ENCODE results near the gene SGSM2.

SGSM2 gene

GRCh38 chr17:2394775-2395201, 57.5 kb downstream of the SGSM2 start:
- Histone ChIP-seq H3K27me3 (ENCODE audit: insufficient read depth, low read depth) (no peaks in the 10 kb centered on the region), H3K4me1 (ENCODE audit: low read depth, poor library complexity, severe bottlenecking) (peaks cover 8% of the 10 kb centered on the region), H3K4me2 (no peak overlapping the region), H4K20me1 (ENCODE audit: insufficient read depth) (no peaks in the 10 kb centered on the region), H3K4me3 (IDR thresholded peaks at IDR 0.05; ENCODE audit: insufficient read depth, low read depth, low read length) (no peak overlapping the region), H3K9ac (no peak overlapping the region), H3K27ac (no peak overlapping the region), H3K36me3 (ENCODE audit: insufficient read depth) (no peaks in the 10 kb centered on the region), H2AFZ (ENCODE audit: low read depth) (no peak overlapping the region), H3K79me2 (ENCODE audit: insufficient read depth, low read depth) (no peaks in the 10 kb centered on the region)
- no peak for TF ChIP-seq CTCF (conservative IDR thresholded peaks at IDR 0.05; ENCODE audit: low read depth, low read length)

- H2AFZ ChIP-seq (ENCODE audit: low read depth) = no peak overlapping the region
- no peaks in the 10 kb centered on the region for H4K20me1 ChIP-seq (ENCODE audit: insufficient read depth)
- no peak overlapping the region for H3K9ac ChIP-seq
- H3K79me2 ChIP-seq (ENCODE audit: insufficient read depth, low read depth) = no peaks in the 10 kb centered on the region
- peaks cover 8% of the 10 kb centered on the region for H3K4me1 ChIP-seq (ENCODE audit: low read depth, poor library complexity, severe bottlenecking)
- no peak for TF ChIP-seq CTCF (conservative IDR thresholded peaks at IDR 0.05; ENCODE audit: low read depth, low read length)
- no peak overlapping the region for H3K4me2 ChIP-seq
- H3K36me3 ChIP-seq (ENCODE audit: insufficient read depth) = no peaks in the 10 kb centered on the region
- no peaks in the 10 kb centered on the region for H3K27me3 ChIP-seq (ENCODE audit: insufficient read depth, low read depth)
- H3K4me3 ChIP-seq (IDR thresholded peaks at IDR 0.05; ENCODE audit: insufficient read depth, low read depth, low read length) = no peak overlapping the region
- H3K27ac ChIP-seq = no peak overlapping the region
Observed at GRCh38 chr17:2395258-2396181, 58.2 kb downstream of the SGSM2 start.

GRCh38 chr17:2396192-2396567, 58.9 kb downstream of the SGSM2 start:
- Histone ChIP-seq H2AFZ (ENCODE audit: low read depth) (no peak overlapping the region), H3K27me3 (ENCODE audit: insufficient read depth, low read depth) (no peaks in the 10 kb centered on the region), H3K4me2 (no peak overlapping the region), H3K36me3 (ENCODE audit: insufficient read depth) (no peaks in the 10 kb centered on the region), H3K27ac (no peak overlapping the region), H4K20me1 (ENCODE audit: insufficient read depth) (no peaks in the 10 kb centered on the region), H3K4me3 (IDR thresholded peaks at IDR 0.05; ENCODE audit: insufficient read depth, low read depth, low read length) (no peak overlapping the region), H3K79me2 (ENCODE audit: insufficient read depth, low read depth) (no peaks in the 10 kb centered on the region), H3K4me1 (ENCODE audit: low read depth, poor library complexity, severe bottlenecking) (peaks cover 8% of the 10 kb centered on the region), H3K9ac (no peak overlapping the region)
- no peak for TF ChIP-seq CTCF (conservative IDR thresholded peaks at IDR 0.05; ENCODE audit: low read depth, low read length)

- no peak for TF ChIP-seq CTCF (conservative IDR thresholded peaks at IDR 0.05; ENCODE audit: low read depth, low read length)
- H3K4me2 ChIP-seq = no peak overlapping the region
- H3K36me3 ChIP-seq (ENCODE audit: insufficient read depth) = no peaks in the 10 kb centered on the region
- H3K4me3 ChIP-seq (IDR thresholded peaks at IDR 0.05; ENCODE audit: insufficient read depth, low read depth, low read length) = no peak overlapping the region
- no peak overlapping the region for H3K27ac ChIP-seq
- H2AFZ ChIP-seq (ENCODE audit: low read depth) = no peak overlapping the region
- H3K79me2 ChIP-seq (ENCODE audit: insufficient read depth, low read depth) = no peaks in the 10 kb centered on the region
- H3K9ac ChIP-seq = no peak overlapping the region
- peaks cover 5% of the 10 kb centered on the region for H3K4me1 ChIP-seq (ENCODE audit: low read depth, poor library complexity, severe bottlenecking)
- H4K20me1 ChIP-seq (ENCODE audit: insufficient read depth) = no peaks in the 10 kb centered on the region
- no peaks in the 10 kb centered on the region for H3K27me3 ChIP-seq (ENCODE audit: insufficient read depth, low read depth)
Observed at GRCh38 chr17:2396568-2397246, 59.4 kb downstream of the SGSM2 start.
